A673 (cell line): ENCODE measurements around the gene MORN1. TPM values are rescaled to one million over a fixed set of nuclear protein-coding genes. Genes with fewer than 3 reads are reported as not detected.

ENCODE experiments used
- BruUV-seq: library from RNA; stranded (reverse); fragments of 400-500 nt; replicated peaks from 2 replicates; lab custom pipeline; 2021; lab: Mats Ljungman, UMichigan
- CTCF ChIA-PET: fragments of 300-600 bp; sonication (Branson Sonifier 250); formaldehyde crosslinking; loops from one replicate; lab custom pipeline; 2022; ENCODE audit warnings: antibody characterized with exemption; lab: Charles Lee
- POLR2A ChIA-PET: fragments of 300-600 bp; sonication (Branson Sonifier 250); formaldehyde crosslinking; loops from one replicate; lab custom pipeline; 2022; ENCODE audit warnings: antibody characterized with exemption; ENCODE audit not compliant: low non-redundant PET; lab: Charles Lee
- DNase-seq: peaks from one replicate; pipeline ENCODE4 v3.0.0-alpha.2; 2015; ENCODE audit warnings: low spot score
- H3K27ac ChIP-seq: fragments of 200-600 bp; sonication (generic); 2 replicates; pipeline ENCODE4 v1.5.1; 2016; ENCODE audit warnings: mixed run types, low read depth, mild to moderate bottlenecking, mixed read lengths, antibody characterized with exemption, low read length; ENCODE audit not compliant: poor library complexity, severe bottlenecking
- H3K27me3 ChIP-seq: fragments of 200-600 bp; sonication (generic); replicated peaks from 2 replicates; pipeline ENCODE4 v1.6.1; 2017; ENCODE audit warnings: mixed run types, low read depth, mild to moderate bottlenecking, mixed read lengths, antibody characterized with exemption, low read length; ENCODE audit not compliant: insufficient read depth, poor library complexity
- H3K36me3 ChIP-seq: fragments of 200-600 bp; sonication (generic); 2 replicates; pipeline ENCODE4 v1.6.1; 2016; ENCODE audit warnings: mixed run types, mild to moderate bottlenecking, mixed read lengths, antibody characterized with exemption, low read length; ENCODE audit not compliant: insufficient read depth, poor library complexity, severe bottlenecking
- H3K4me1 ChIP-seq: fragments of 200-600 bp; sonication (generic); 2 replicates; pipeline ENCODE4 v1.6.1; 2017; ENCODE audit warnings: mixed run types, mild to moderate bottlenecking, mixed read lengths, antibody characterized with exemption, low read length; ENCODE audit not compliant: insufficient read depth, poor library complexity, severe bottlenecking
- H3K4me3 ChIP-seq: fragments of 200-600 bp; sonication (generic); 2 replicates; pipeline ENCODE4 v1.5.1; 2016; ENCODE audit warnings: low read depth, mixed run types, mild to moderate bottlenecking, mixed read lengths, low read length; ENCODE audit not compliant: poor library complexity, severe bottlenecking
- H3K9me3 ChIP-seq: fragments of 200-600 bp; sonication (generic); 2 replicates; pipeline ENCODE4 v1.6.1; 2016; ENCODE audit warnings: mixed run types, low read depth, mild to moderate bottlenecking, mixed read lengths, antibody characterized with exemption, low read length; ENCODE audit not compliant: poor library complexity, severe bottlenecking
- CTCF ChIP-seq: fragments of 300-800, 200-600 bp; sonication (generic); conservative IDR thresholded peaks from 2 replicates; pipeline ENCODE4 v1.5.1; 2017; ENCODE audit warnings: low read depth, mild to moderate bottlenecking, antibody characterized with exemption, low read length, moderate library complexity, mixed read lengths
- EZH2 ChIP-seq: fragments of 200-600 bp; sonication (generic); IDR thresholded peaks from 2 replicates; pipeline ENCODE4 v1.6.1; 2017; ENCODE audit warnings: borderline replicate concordance, low read depth, mild to moderate bottlenecking, mixed read lengths, antibody characterized with exemption, low read length; ENCODE audit not compliant: poor library complexity, severe bottlenecking
- intact Hi-C: fragments of 100-400 bp; cut with micrococcal nuclease; formaldehyde crosslinking; loops from one replicate; pipeline ENCODE4 v1.10.0; 2022; ENCODE audit not compliant: unreplicated experiment
- total RNA-seq: library from RNA; stranded (reverse); gene quantifications from 2 replicates; pipeline ENCODE4 v1.2.3, GENCODE V29; 2021

Gene MORN1
- total RNA-seq, 1 experiment from 2014 or later, result 24.7 TPM

GRCh38 chr1:2342384-2343022, 48.9 kb downstream of the MORN1 start:
- POLR2A ChIA-PET, result no interaction called here
- Histone ChIP-seq H3K36me3 (no peaks in the 10 kb centered on the region), H3K9me3 (no peaks in the 10 kb centered on the region), H3K27ac (no peak overlapping the region), H3K27me3 (no peaks in the 10 kb centered on the region), H3K4me3 (no peak overlapping the region), H3K4me1 (no peaks in the 10 kb centered on the region)
- DNase-seq, result no peak
- TF ChIP-seq CTCF (no peak), EZH2 (no peak)
- intact Hi-C loops, result no loop called here
- CTCF ChIA-PET, result no interaction called here
- BruUV-seq, result no TSS peak

- POLR2A ChIA-PET, result no interaction called here
These were observed 49.5 kb downstream of the MORN1 start for GRCh38 chr1:2341706-2342383.

GRCh38 chr1:2340918-2341254, 50.5 kb downstream of the MORN1 start:
- DNase-seq, result no peak
- ChIA-PET CTCF (no interaction called here), POLR2A (no interaction called here)
- no TSS peak for BruUV-seq
- TF ChIP-seq EZH2 (no peak), CTCF (no peak)
- Histone ChIP-seq H3K36me3 (no peaks in the 10 kb centered on the region), H3K27me3 (no peaks in the 10 kb centered on the region), H3K27ac (no peak overlapping the region), H3K9me3 (no peaks in the 10 kb centered on the region), H3K4me1 (no peaks in the 10 kb centered on the region), H3K4me3 (no peak overlapping the region)
- intact Hi-C loops, result no loop called here

More at GRCh38 chr1:2341706-2342383, 49.5 kb downstream of the MORN1 start:
- TF ChIP-seq CTCF, result no peak
- no peak for TF ChIP-seq EZH2
- CTCF ChIA-PET, result interaction anchor here (0.5 kb wide), 1 partner anchor 27 kb away, joined by 4 read pairs; no protein-coding TSS in a partner anchor
- intact Hi-C loops, result no loop called here
- Histone ChIP-seq H3K36me3 (no peaks in the 10 kb centered on the region), H3K27me3 (no peaks in the 10 kb centered on the region), H3K9me3 (no peaks in the 10 kb centered on the region), H3K4me3 (no peak overlapping the region), H3K27ac (no peak overlapping the region), H3K4me1 (no peaks in the 10 kb centered on the region)
- no TSS peak for BruUV-seq
- DNase-seq, result no peak
